Measurements from ENCODE around the gene QSOX2.

The QSOX2 gene

GRCh38 chr9:136264441-136265405 is 19.1 kb upstream of the QSOX2 start:
- DNase-seq: no peak

GRCh38 chr9:136264031-136264430 is 18.4 kb upstream of the QSOX2 start:
- DNase-seq: no peak

- DNase-seq: no peak
Measured at GRCh38 chr9:136262671-136263178, 17.1 kb upstream of the QSOX2 start.

- DNase-seq: no peak
Measured at GRCh38 chr9:136261686-136262430, 16.2 kb upstream of the QSOX2 start.

- no peak for DNase-seq
Measured at GRCh38 chr9:136260936-136261472, 15.4 kb upstream of the QSOX2 start.

- no peak for DNase-seq
Measured at GRCh38 chr9:136260521-136260920, 14.9 kb upstream of the QSOX2 start.

GRCh38 chr9:136259836-136260235 is 14.2 kb upstream of the QSOX2 start:
- DNase-seq: no peak

- DNase-seq: no peak
Measured at GRCh38 chr9:136259517-136259813, 13.9 kb upstream of the QSOX2 start.

- no peak for DNase-seq
Measured at GRCh38 chr9:136258786-136259516, 13.3 kb upstream of the QSOX2 start.

- DNase-seq: no peak
Measured at GRCh38 chr9:136258299-136258625, 12.7 kb upstream of the QSOX2 start.

- no peak for DNase-seq
Measured at GRCh38 chr9:136257381-136258298, 12.0 kb upstream of the QSOX2 start.

- no peak for DNase-seq
Measured at GRCh38 chr9:136255896-136256890, 10.6 kb upstream of the QSOX2 start.

- DNase-seq: no peak
Measured at GRCh38 chr9:136255166-136255538, 9.5 kb upstream of the QSOX2 start.

- DNase-seq: no peak
Measured at GRCh38 chr9:136254381-136255165, 9.0 kb upstream of the QSOX2 start.

GRCh38 chr9:136253246-136254130 is 7.9 kb upstream of the QSOX2 start:
- DNase-seq: no peak

GRCh38 chr9:136252846-136253245 is 7.2 kb upstream of the QSOX2 start:
- no peak for DNase-seq

GRCh38 chr9:136252281-136252680 is 6.7 kb upstream of the QSOX2 start:
- DNase-seq: no peak

- DNase-seq: no peak
Measured at GRCh38 chr9:136251264-136252115, 5.9 kb upstream of the QSOX2 start.
